Pancreas (tissue), 10 donors: ENCODE measurements around the gene ZMIZ2. TPM values are rescaled to one million over a fixed set of nuclear protein-coding genes. Genes with fewer than 3 reads are reported as not detected.

Experiments
- ATAC-seq, 4 donors: fragments of 200-7000 bp; cut with Tn5 transposase; one replicate each; pipeline versions ENCODE4 v1.8.0 to v1.9.1; 2020; ENCODE audit warnings: mild to moderate bottlenecking in 4 of 4, moderate library complexity in 4 of 4
- DNase-seq, 6 donors: peaks; one replicate each; pipeline ENCODE4 v3.0.0-alpha.2; 2020
- FAIRE-seq: peaks from 2 replicates; lab custom pipeline; 2012; peaks lifted over from hg19 to GRCh38; lab: Jason Lieb, UNC
- H3K27ac ChIP-seq, 4 donors: fragments of 200-600 bp; sonication (generic); 1 replicate in 3 of 4; 2 replicates in 1 of 4; pipeline versions ENCODE4 v1.5.0 to v1.8.0; 2020
- H3K27me3 ChIP-seq, 4 donors: fragments of 200-600 bp; one replicate each; pipeline ENCODE4 v1.8.0; 2021
- H3K36me3 ChIP-seq, 3 donors: fragments of 200-600 bp; sonication (generic) in 1 of 3; one replicate each; pipeline versions ENCODE4 v1.5.0 to v1.8.0; 2020 to 2021
- H3K4me1 ChIP-seq, 3 donors: fragments of 200-600 bp; one replicate each; pipeline ENCODE4 v1.8.0; 2021
- H3K4me3 ChIP-seq, 4 donors: fragments of 200-600 bp; sonication (generic) in 2 of 4; one replicate each; pipeline versions ENCODE4 v1.5.0 to v1.8.0; 2020 to 2021
- H3K9me3 ChIP-seq, 4 donors: fragments of 200-600 bp; one replicate each; pipeline ENCODE4 v1.8.0; 2021
- CTCF ChIP-seq, 4 donors: fragments of 200-600 bp; sonication (generic) in 3 of 4; IDR thresholded peaks; one replicate each; pipeline versions ENCODE4 v1.5.0 to v1.8.0; 2021; ENCODE audit warnings: antibody characterized with exemption in 4 of 4
- WGBS, 2 donors: extraction: QIAGEN DNeasy Blood & Tissue Kit; methylation state at CpG; one replicate each; pipeline ENCODE4 v1.1.7; 2013; 5-methylcytosine and 5-hydroxymethylcytosine counted together
- intact Hi-C, 3 donors: fragments of 100-400 bp; cut with DNase I; formaldehyde crosslinking; loops; one replicate each; pipeline versions ENCODE4 v1.11.1 to v1.14.2; 2022
- polyA plus RNA-seq, 2 donors: library from polyadenylated mRNA; stranded (reverse); fragments of 200-250 nt; gene quantifications; one replicate each; pipeline ENCODE4 v1.2.3, GENCODE V29; 2013
- total RNA-seq, 6 donors: library from RNA; stranded (reverse); fragmentation: NEBNext Ultra II Directional in 4 of 6; extraction: Animal tissue kit (Norgen Biotek cat#: 25700) in 4 of 6; gene quantifications; one replicate each; pipeline versions ENCODE4 v1.2.1 to v1.2.4, GENCODE V29; 2021 to 2023
- donor health status: healthy with polysubstance abuse.
- donor health status: DM: no; HTN: no; CAD: no; lungs with moderate emphysema.
- donor health status: DM: no; HTN: no; CAD: no.
- donor health status: control.
- donor health status: control.
- donor health status: Bipolar disorder and iron deficiency.
- donor health status: DM: yes; HTN: yes; CAD: no.
- donor health status: DM: no; HTN: no; CAD: no.
- donor health status: DM: no; HTN: no; CAD: no.
- donor health status: DM: yes; HTN: yes; CAD: no.

ZMIZ2 gene
- total and polyA plus RNA-seq, 8 donors = 38.4 to 199 (median 58.1) TPM

DNA sequence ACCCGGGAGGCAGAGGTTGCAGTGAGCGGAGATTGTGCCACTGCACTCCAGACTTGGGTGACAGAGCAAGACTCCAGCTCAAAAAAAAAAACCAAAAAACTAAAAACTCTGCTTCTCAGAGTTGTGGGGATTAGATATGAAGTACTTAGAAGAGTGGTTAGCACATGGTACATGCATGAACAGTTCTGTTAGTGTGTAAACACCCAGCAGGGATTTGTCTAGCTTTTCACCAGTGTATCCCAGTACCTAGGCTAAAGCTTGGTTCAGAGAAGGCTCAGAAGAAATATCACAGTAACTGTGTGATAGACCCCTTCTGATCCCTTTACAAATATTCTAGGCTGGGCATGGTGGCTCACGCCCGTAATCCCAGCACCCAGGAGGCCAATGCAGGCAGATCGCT, 57.3 kb downstream of the ZMIZ2 start:
- DNase-seq (no peak), ATAC-seq (no peak), FAIRE-seq (no peak)
- Histone ChIP-seq H3K27ac (no peak overlapping the region), H3K27me3 (no peaks in the 10 kb centered on the region), H3K4me1 (no peaks in the 10 kb centered on the region), H3K9me3 (no peaks in the 10 kb centered on the region), H3K4me3 (no peak overlapping the region), H3K36me3 (peaks cover 8 to 30% (median 10%) of the 10 kb centered on the region in 3 donors)
- TF ChIP-seq CTCF (IDR thresholded peaks at IDR 0.05) = no peak
- WGBS, 2 donors = 92 to 93% methylated on average over 5 of the region's 5 CpGs
- intact Hi-C loops = no loop called here

GRCh38 chr7:44808914-44809393, 60.3 kb downstream of the ZMIZ2 start:
- no peak for ATAC-seq
- Histone ChIP-seq H3K27me3 (no peaks in the 10 kb centered on the region), H3K27ac (no peak overlapping the region), H3K9me3 (no peaks in the 10 kb centered on the region), H3K4me3 (no peak overlapping the region), H3K36me3 (peaks cover 0 to 4% (median 0%) of the 10 kb centered on the region in 3 donors), H3K4me1 (no peaks in the 10 kb centered on the region)
- no peak for FAIRE-seq
- WGBS, 2 donors = 78 to 88% methylated on average over 4 of the region's 4 CpGs
- no peak for TF ChIP-seq CTCF (IDR thresholded peaks at IDR 0.05)
- intact Hi-C loops = no loop called here
- DNase-seq = no peak

DNA sequence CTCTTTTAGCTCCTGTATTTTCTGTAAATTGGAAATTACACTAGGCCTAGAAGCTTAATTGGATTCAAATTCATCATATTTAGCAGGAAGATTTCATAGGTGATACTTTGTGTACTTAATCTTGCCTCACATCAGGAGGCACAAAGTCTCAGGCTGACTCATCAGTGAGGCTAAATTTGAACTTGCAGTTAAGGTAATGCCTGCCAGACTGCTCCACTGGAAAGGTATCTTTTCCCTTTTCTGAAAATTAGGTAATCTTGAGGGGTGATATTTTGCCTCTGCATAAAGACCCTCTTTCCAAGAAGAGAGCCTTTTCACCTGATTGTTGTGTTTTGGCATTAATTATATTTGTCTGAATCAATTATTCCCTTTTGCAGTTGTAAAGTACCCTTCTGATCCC, 62.4 kb downstream of the ZMIZ2 start:
- no peak overlapping the region for H3K27ac ChIP-seq
- FAIRE-seq (no peak), ATAC-seq (no peak), DNase-seq (no peak)
- H3K27me3 ChIP-seq = no peaks in the 10 kb centered on the region
- H3K4me1 ChIP-seq = no peaks in the 10 kb centered on the region
- intact Hi-C loops = no loop called here
- no peak for TF ChIP-seq CTCF (IDR thresholded peaks at IDR 0.05)
- H3K4me3 ChIP-seq = no peak overlapping the region
- no peaks in the 10 kb centered on the region for H3K36me3 ChIP-seq
- H3K9me3 ChIP-seq = no peaks in the 10 kb centered on the region

DNA sequence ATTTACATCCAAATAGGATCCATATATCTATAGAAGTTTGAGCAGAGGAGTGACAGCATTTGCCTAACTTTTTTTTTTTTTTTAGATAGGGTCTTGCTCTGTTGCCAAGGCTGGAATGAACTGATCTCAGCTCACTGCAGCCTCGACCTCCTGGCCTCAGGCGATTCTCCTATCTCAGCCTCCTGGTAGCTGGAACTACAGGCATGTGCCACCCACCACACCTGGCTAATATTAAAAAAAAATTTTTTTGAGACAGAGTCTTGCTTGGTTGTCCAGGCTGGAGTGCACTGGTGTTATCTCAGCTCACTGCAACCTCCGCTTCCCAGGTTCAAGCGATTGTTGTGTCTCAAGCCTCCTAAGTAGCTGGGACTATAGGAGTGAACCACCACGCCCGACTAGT, 62.9 kb downstream of the ZMIZ2 start:
- Histone ChIP-seq H3K4me3 (no peak overlapping the region), H3K36me3 (no peaks in the 10 kb centered on the region), H3K4me1 (no peaks in the 10 kb centered on the region), H3K9me3 (no peaks in the 10 kb centered on the region), H3K27me3 (no peaks in the 10 kb centered on the region), H3K27ac (no peak overlapping the region)
- no peak for FAIRE-seq
- intact Hi-C loops = no loop called here
- no peak for DNase-seq
- 87 to 92% methylated on average over 6 of the region's 6 CpGs for WGBS, 2 donors
- ATAC-seq = no peak
- TF ChIP-seq CTCF (IDR thresholded peaks at IDR 0.05) = no peak

- WGBS, 2 donors = 90 to 100% methylated on average over 2 of the region's 2 CpGs
- Histone ChIP-seq H3K9me3 (no peaks in the 10 kb centered on the region), H3K4me3 (no peak overlapping the region), H3K36me3 (no peaks in the 10 kb centered on the region), H3K27me3 (no peaks in the 10 kb centered on the region), H3K4me1 (no peaks in the 10 kb centered on the region), H3K27ac (no peak overlapping the region)
- DNase-seq (no peak), ATAC-seq (no peak), FAIRE-seq (no peak)
- no peak for TF ChIP-seq CTCF (IDR thresholded peaks at IDR 0.05)
- intact Hi-C loops = no loop called here
Observed at GRCh38 chr7:44814919-44815318, 66.3 kb downstream of the ZMIZ2 start.
